ENCODE measurements around the gene ZNF253.

DNA sequence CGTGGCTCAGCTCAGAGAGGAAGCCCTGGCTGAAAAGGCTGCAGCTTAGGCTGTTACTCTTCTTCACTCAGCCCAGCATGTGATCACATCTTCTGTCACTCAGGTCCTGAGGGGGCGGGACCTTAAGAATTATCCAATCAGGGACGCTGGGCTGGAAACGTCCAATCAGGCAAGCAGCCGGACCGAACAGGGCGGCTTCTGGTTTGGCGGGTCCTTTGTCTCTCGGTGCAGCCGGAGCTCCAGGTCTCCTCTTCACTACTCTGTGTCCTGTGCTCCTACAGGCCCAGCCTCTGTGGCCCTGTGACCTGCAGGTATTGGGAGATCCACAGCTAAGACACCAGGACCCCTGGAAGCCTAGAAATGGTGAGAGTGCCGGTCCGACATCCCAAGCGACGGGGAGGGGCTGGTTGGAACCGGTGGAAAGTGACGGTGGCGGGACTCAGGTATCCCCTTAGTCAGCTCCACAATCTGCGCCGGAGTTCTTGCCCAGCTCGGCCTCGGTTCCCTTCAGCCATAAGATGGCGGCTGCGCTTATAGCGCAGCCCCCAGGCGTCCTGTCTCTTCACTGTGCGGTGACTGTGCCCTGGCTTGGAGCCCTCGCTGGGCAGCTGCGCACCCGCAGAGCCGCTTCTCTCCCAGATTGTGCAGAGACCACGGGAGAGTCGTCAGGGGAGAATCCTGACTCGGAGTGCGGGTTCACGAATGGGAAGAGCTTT, 35.2 kb downstream of the ZNF253 start, which contains the start of gene ZNF93:
- TF ChIP-seq POLR2A (IDR thresholded peaks at IDR 0.05; ENCODE audit: low read depth, low read length) (peak; percentile 83), POLR2AphosphoS5 (IDR thresholded peaks at IDR 0.05; ENCODE audit: low read depth, low read length) (peak; percentile 78; the same call in 1 of the 2 replicates)

Data from GM12892 (cell line).